Common myeloid progenitor, CD34-positive (primary cell): ENCODE results near the gene KLK15.

Experiments
- CTCF ChIA-PET: fragments of 350-600 bp; sonication (Branson Sonifier 250); formaldehyde crosslinking; loops from one replicate; lab custom pipeline; 2021; ENCODE audit warnings: antibody characterized with exemption; lab: Charles Lee
- POLR2A ChIA-PET: fragments of 350-600 bp; sonication (Branson Sonifier 250); formaldehyde crosslinking; loops from one replicate; lab custom pipeline; 2021; ENCODE audit warnings: antibody characterized with exemption; lab: Charles Lee
- DNase-seq, 3 donors: peaks; one replicate each; pipeline versions ENCODE4 v3.0.0 to v3.0.0-alpha.2; 2013
- H3K27ac ChIP-seq, 2 experiments: 1 replicate in 1 of 2; 2 replicates in 1 of 2; pipeline ENCODE4 v1.7.0; 2013; ENCODE audit warnings: inconsistent platforms in 2 of 2, low read length in 2 of 2, mild to moderate bottlenecking in 2 of 2, low read depth in 1 of 2, moderate library complexity in 1 of 2; ENCODE audit not compliant: severe bottlenecking in 2 of 2, insufficient read depth in 1 of 2, poor library complexity in 1 of 2
- H3K27me3 ChIP-seq, 5 experiments: replicated peaks in 2 of 5; 1 replicate in 3 of 5; 2 replicates in 2 of 5; pipeline versions ENCODE4 v1.6.1 to v1.7.0; 2013; ENCODE audit warnings: low read length in 4 of 5, mild to moderate bottlenecking in 2 of 5, moderate library complexity in 2 of 5, inconsistent platforms in 1 of 5; ENCODE audit not compliant: insufficient read depth in 5 of 5, control insufficient read depth in 4 of 5
- H3K36me3 ChIP-seq, 4 experiments: 1 replicate in 2 of 4; 2 replicates in 2 of 4; pipeline versions ENCODE4 v1.6.1 to v1.7.0; 2013; ENCODE audit warnings: low read length in 3 of 4, control low read depth in 1 of 4, mild to moderate bottlenecking in 1 of 4; ENCODE audit not compliant: control insufficient read depth in 4 of 4, insufficient read depth in 4 of 4
- H3K4me1 ChIP-seq, 4 experiments: 1 replicate in 3 of 4; 2 replicates in 1 of 4; pipeline versions ENCODE4 v1.6.1 to v1.7.1; 2013; ENCODE audit warnings: low read length in 3 of 4, mild to moderate bottlenecking in 3 of 4, control low read depth in 1 of 4, inconsistent platforms in 1 of 4, moderate library complexity in 1 of 4; ENCODE audit not compliant: control insufficient read depth in 4 of 4, insufficient read depth in 4 of 4; ENCODE audit errors: control extremely low read depth in 1 of 4
- H3K4me3 ChIP-seq, 7 experiments: 1 replicate in 4 of 7; 2 replicates in 3 of 7; pipeline versions ENCODE4 v1.5.1 to v1.7.0; 2013; ENCODE audit warnings: mild to moderate bottlenecking in 7 of 7, low read length in 6 of 7, moderate library complexity in 6 of 7, inconsistent platforms in 2 of 7, low read depth in 2 of 7, control low read depth in 1 of 7; ENCODE audit not compliant: insufficient read depth in 4 of 7, control insufficient read depth in 1 of 7; ENCODE audit errors: extremely low read depth in 1 of 7
- H3K9me3 ChIP-seq, 5 experiments: 1 replicate in 4 of 5; 2 replicates in 1 of 5; pipeline versions ENCODE4 v1.6.1 to v1.7.1; 2013; ENCODE audit warnings: low read length in 4 of 5, mild to moderate bottlenecking in 2 of 5, inconsistent platforms in 1 of 5, low read depth in 1 of 5, moderate library complexity in 1 of 5; ENCODE audit not compliant: control insufficient read depth in 4 of 5, insufficient read depth in 2 of 5; ENCODE audit errors: control extremely low read depth in 1 of 5
- WGBS: methylation state at CpG from one replicate; pipeline ENCODE4 v1.1.5; 2013; ENCODE audit not compliant: insufficient coverage; 5-methylcytosine and 5-hydroxymethylcytosine counted together

KLK15 gene

GRCh38 chr19:50874211-50874610, 40.8 kb upstream of the KLK15 start:
- POLR2A ChIA-PET = no interaction called here
- Histone ChIP-seq H3K9me3 (peaks cover 0 to 2% (median 0%) of the 10 kb centered on the region in 5 experiments), H3K27ac (no peak overlapping the region), H3K27me3 (peaks cover 0 to 80% (median 11%) of the 10 kb centered on the region in 5 experiments), H3K4me1 (no peaks in the 10 kb centered on the region), H3K36me3 (no peaks in the 10 kb centered on the region), H3K4me3 (no peak overlapping the region)
- DNase-seq = no peak
- CTCF ChIA-PET = interaction anchor here (0.6 kb wide), 3 partner anchors 35 to 840 kb away, joined by 3 read pairs; no protein-coding TSS in a partner anchor
- WGBS = 94% methylated on average over 4 of the region's 5 CpGs

- H3K4me3 ChIP-seq = no peak within 1 kb of the TSS
- POLR2A ChIA-PET = no interaction called here
- no peak for DNase-seq
- H3K27ac ChIP-seq = no peak within 1 kb of the TSS
- H3K27me3 ChIP-seq = peaks cover 5 to 89% (median 14%) of the 10 kb centered on the region in 5 experiments
- CTCF ChIA-PET = no interaction called here
- no peaks in the 10 kb centered on the region for H3K36me3 ChIP-seq
- peaks cover 0 to 2% (median 0%) of the 10 kb centered on the region in 5 experiments for H3K9me3 ChIP-seq
- WGBS = 60% methylated on average over 3 of the region's 3 CpGs
- no peaks in the 10 kb centered on the region for H3K4me1 ChIP-seq
Observed at GRCh38 chr19:50873056-50873455, 39.7 kb upstream of the KLK15 start, which contains the start of gene KLK2. KLK2 (plus strand) TSS chr19:50873439; CDS start chr19:50873474, 35 bp downstream.

GRCh38 chr19:50870417-50871089, 37.2 kb upstream of the KLK15 start:
- Histone ChIP-seq H3K4me1 (no peaks in the 10 kb centered on the region), H3K27ac (no peak overlapping the region), H3K4me3 (no peak overlapping the region), H3K36me3 (no peaks in the 10 kb centered on the region), H3K27me3 (peaks cover 6 to 80% (median 14%) of the 10 kb centered on the region in 5 experiments), H3K9me3 (peaks cover 0 to 2% (median 0%) of the 10 kb centered on the region in 5 experiments)
- CTCF ChIA-PET = no interaction called here
- DNase-seq = peak; percentile 10 to 27 (median 22)
- 55% methylated on average over 22 of the region's 26 CpGs for WGBS
- POLR2A ChIA-PET = no interaction called here

- no peak overlapping the region for H3K27ac ChIP-seq
- no peak overlapping the region for H3K4me3 ChIP-seq
- no peaks in the 10 kb centered on the region for H3K36me3 ChIP-seq
- 95% methylated on average over 3 of the region's 4 CpGs for WGBS
- peaks cover 0 to 2% (median 0%) of the 10 kb centered on the region in 5 experiments for H3K9me3 ChIP-seq
- H3K4me1 ChIP-seq = no peaks in the 10 kb centered on the region
- ChIA-PET POLR2A (no interaction called here), CTCF (no interaction called here)
- DNase-seq = no peak
- H3K27me3 ChIP-seq = peaks cover 6 to 74% (median 15%) of the 10 kb centered on the region in 5 experiments
Observed at GRCh38 chr19:50869479-50869878, 36.1 kb upstream of the KLK15 start.

- WGBS = 93% methylated on average over 4 of the region's 7 CpGs
- ChIA-PET POLR2A (no interaction called here), CTCF (no interaction called here)
- Histone ChIP-seq H3K9me3 (peaks cover 0 to 17% (median 14%) of the 10 kb centered on the region in 5 experiments), H3K36me3 (no peaks in the 10 kb centered on the region), H3K4me1 (no peaks in the 10 kb centered on the region), H3K4me3 (no peak overlapping the region), H3K27me3 (peaks cover 0 to 63% (median 20%) of the 10 kb centered on the region in 5 experiments), H3K27ac (no peak overlapping the region)
- DNase-seq = no peak
Observed at GRCh38 chr19:50861496-50862286, 28.3 kb upstream of the KLK15 start.

GRCh38 chr19:50861010-50861409, 27.6 kb upstream of the KLK15 start:
- CTCF ChIA-PET = no interaction called here
- Histone ChIP-seq H3K9me3 (peaks cover 0 to 17% (median 14%) of the 10 kb centered on the region in 5 experiments), H3K36me3 (no peaks in the 10 kb centered on the region), H3K27ac (no peak overlapping the region), H3K4me3 (no peak overlapping the region), H3K4me1 (no peaks in the 10 kb centered on the region), H3K27me3 (peaks cover 0 to 60% (median 17%) of the 10 kb centered on the region in 5 experiments)
- 89% methylated on average over 5 of the region's 5 CpGs for WGBS
- no peak for DNase-seq
- POLR2A ChIA-PET = no interaction called here

- H3K27me3 ChIP-seq = peaks cover 0 to 69% (median 17%) of the 10 kb centered on the region in 5 experiments
- no peak for DNase-seq
- POLR2A ChIA-PET = no interaction called here
- H3K9me3 ChIP-seq = peaks cover 0 to 17% (median 14%) of the 10 kb centered on the region in 5 experiments
- H3K36me3 ChIP-seq = no peaks in the 10 kb centered on the region
- no peak overlapping the region for H3K4me3 ChIP-seq
- CTCF ChIA-PET = no interaction called here
- no peak overlapping the region for H3K27ac ChIP-seq
- WGBS = 100% methylated on average over 1 of the region's 4 CpGs
- no peaks in the 10 kb centered on the region for H3K4me1 ChIP-seq
Observed at GRCh38 chr19:50859849-50860248, 26.5 kb upstream of the KLK15 start.
